ENCODE data around the gene RAC2.

RAC2 gene

GRCh38 chr22:37275134-37275533 is 31.1 kb upstream of the RAC2 start:
- DNase-seq: no peak

- DNase-seq: no peak
Observed at GRCh38 chr22:37274380-37274862, 30.4 kb upstream of the RAC2 start.

GRCh38 chr22:37273846-37274225 is 29.8 kb upstream of the RAC2 start:
- no peak for DNase-seq

GRCh38 chr22:37273126-37273845 is 29.2 kb upstream of the RAC2 start:
- DNase-seq: no peak

- DNase-seq: no peak
Observed at GRCh38 chr22:37270928-37271650, 27.0 kb upstream of the RAC2 start.

- DNase-seq: no peak
Observed at GRCh38 chr22:37269936-37270678, 26.0 kb upstream of the RAC2 start.

- DNase-seq: no peak
Observed at GRCh38 chr22:37267661-37268413, 23.8 kb upstream of the RAC2 start.

- no peak for DNase-seq
Observed at GRCh38 chr22:37267135-37267587, 23.1 kb upstream of the RAC2 start.

GRCh38 chr22:37266581-37267134 is 22.6 kb upstream of the RAC2 start:
- no peak for DNase-seq

- no peak for DNase-seq
Observed at GRCh38 chr22:37263966-37264887, 20.2 kb upstream of the RAC2 start.

- DNase-seq: no peak
Observed at GRCh38 chr22:37262346-37262745, 18.3 kb upstream of the RAC2 start.

- DNase-seq: no peak
Observed at GRCh38 chr22:37260901-37261336, 16.9 kb upstream of the RAC2 start.

GRCh38 chr22:37260155-37260795 is 16.2 kb upstream of the RAC2 start:
- DNase-seq: no peak

- DNase-seq: no peak
Observed at GRCh38 chr22:37259540-37260029, 15.5 kb upstream of the RAC2 start.

GRCh38 chr22:37258753-37259401 is 14.8 kb upstream of the RAC2 start:
- DNase-seq: no peak

GRCh38 chr22:37258005-37258752 is 14.1 kb upstream of the RAC2 start:
- no peak for DNase-seq

- DNase-seq: no peak
Observed at GRCh38 chr22:37256075-37256726, 12.1 kb upstream of the RAC2 start.

- no peak for DNase-seq
Observed at GRCh38 chr22:37255558-37256006, 11.5 kb upstream of the RAC2 start.

GRCh38 chr22:37254867-37255233 is 10.8 kb upstream of the RAC2 start:
- no peak for DNase-seq

Measured in NCI-H187 treated with DMSO at 0.1 percent for 48 hours (cell line).